Upper lobe of left lung (tissue), 4 donors: Measurements from ENCODE around the gene UVSSA.

Experiments
- POLR2A ChIP-seq, 4 donors: fragments of 450-650 bp; IDR thresholded peaks; one replicate each; pipeline ENCODE4 v1.5.1; 2016 to 2017; ENCODE audit warnings: antibody characterized with exemption in 4 of 4, mild to moderate bottlenecking in 2 of 4
- TF ChIP-seq, protein P1 (sequence below), 6 experiments: fragments of 450-650 bp in 4 of 6; fragments of 200-600 bp in 2 of 6; sonication (generic) in 2 of 6; IDR thresholded peaks; one replicate each; pipeline ENCODE4 v1.5.1; 2016 to 2019; ENCODE audit warnings: antibody characterized with exemption in 6 of 6

DNA sequence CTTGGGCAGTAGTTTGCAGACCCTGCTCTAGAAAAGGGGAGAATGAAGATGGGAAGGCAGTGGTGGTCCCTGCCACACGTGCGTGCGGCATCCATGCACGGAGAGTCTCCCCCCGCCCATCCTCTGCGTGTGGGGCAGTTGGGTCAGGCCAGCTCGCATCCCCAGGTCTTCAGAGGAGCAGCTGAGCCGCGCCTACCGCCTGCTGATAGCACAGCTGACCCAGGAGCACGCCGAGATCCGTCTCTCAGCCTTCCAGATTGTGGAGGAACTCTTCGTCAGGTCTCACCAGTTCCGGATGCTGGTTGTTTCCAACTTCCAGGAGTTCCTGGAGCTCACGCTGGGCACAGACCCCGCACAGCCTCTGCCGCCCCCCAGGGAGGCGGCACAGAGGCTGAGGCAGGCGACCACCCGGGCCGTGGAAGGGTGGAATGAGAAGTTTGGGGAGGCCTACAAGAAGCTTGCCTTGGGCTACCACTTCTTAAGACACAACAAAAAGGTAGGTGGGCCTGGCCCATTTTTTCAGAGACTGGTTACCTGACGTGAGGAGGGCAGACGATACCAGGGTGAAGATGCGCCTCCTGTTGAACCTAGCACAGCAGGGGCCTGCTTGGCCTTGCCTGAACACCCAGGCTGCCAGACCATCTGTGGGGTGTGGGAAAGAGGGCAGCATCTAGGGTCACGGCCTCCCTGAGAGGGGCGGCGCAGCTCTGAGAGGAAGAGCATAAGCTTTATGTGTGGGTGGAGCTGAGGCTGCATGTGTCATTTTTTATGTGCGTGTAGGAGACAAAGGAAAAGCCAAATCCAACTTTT, 2.6 kb downstream of the UVSSA start:
- TF ChIP-seq, protein P1, sequence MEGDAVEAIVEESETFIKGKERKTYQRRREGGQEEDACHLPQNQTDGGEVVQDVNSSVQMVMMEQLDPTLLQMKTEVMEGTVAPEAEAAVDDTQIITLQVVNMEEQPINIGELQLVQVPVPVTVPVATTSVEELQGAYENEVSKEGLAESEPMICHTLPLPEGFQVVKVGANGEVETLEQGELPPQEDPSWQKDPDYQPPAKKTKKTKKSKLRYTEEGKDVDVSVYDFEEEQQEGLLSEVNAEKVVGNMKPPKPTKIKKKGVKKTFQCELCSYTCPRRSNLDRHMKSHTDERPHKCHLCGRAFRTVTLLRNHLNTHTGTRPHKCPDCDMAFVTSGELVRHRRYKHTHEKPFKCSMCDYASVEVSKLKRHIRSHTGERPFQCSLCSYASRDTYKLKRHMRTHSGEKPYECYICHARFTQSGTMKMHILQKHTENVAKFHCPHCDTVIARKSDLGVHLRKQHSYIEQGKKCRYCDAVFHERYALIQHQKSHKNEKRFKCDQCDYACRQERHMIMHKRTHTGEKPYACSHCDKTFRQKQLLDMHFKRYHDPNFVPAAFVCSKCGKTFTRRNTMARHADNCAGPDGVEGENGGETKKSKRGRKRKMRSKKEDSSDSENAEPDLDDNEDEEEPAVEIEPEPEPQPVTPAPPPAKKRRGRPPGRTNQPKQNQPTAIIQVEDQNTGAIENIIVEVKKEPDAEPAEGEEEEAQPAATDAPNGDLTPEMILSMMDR (IDR thresholded peaks at IDR 0.05), result no peak
- no peak for TF ChIP-seq POLR2A (IDR thresholded peaks at IDR 0.05)
